Tongue (tissue), 2 donors: ENCODE measurements around the gene CLASRP. TPM values are rescaled to one million over a fixed set of nuclear protein-coding genes. Genes with fewer than 3 reads are reported as not detected.

Experiments used
- DNase-seq: peaks from one replicate; pipeline ENCODE4 v3.0.0-alpha.2; 2015
- total RNA-seq: library from RNA; depleted of rRNA; stranded (reverse); fragments of >200 nt; gene quantifications from one replicate; pipeline ENCODE4 v1.2.3, GENCODE V29; 2014

The CLASRP gene
- total RNA-seq, 1 donor from 2014 or later = 24.7 TPM

GRCh38 chr19:45087531-45087930, 48.7 kb downstream of the CLASRP start:
- no peak for DNase-seq

GRCh38 chr19:45090034-45090433, 51.2 kb downstream of the CLASRP start:
- no peak for DNase-seq

GRCh38 chr19:45090606-45091005, 51.8 kb downstream of the CLASRP start:
- DNase-seq = no peak

GRCh38 chr19:45091031-45091923, 52.4 kb downstream of the CLASRP start:
- peak; percentile 100 for DNase-seq

GRCh38 chr19:45092747-45093678, 54.2 kb downstream of the CLASRP start, which contains the start of gene PPP1R37:
Gene PPP1R37, plus strand, starts transcription at chr19:45093179. Its CDS starts 147 bp downstream, at chr19:45093326.
- peak; percentile 99 for DNase-seq

- DNase-seq = no peak
Measured at GRCh38 chr19:45094137-45094536, 55.3 kb downstream of the CLASRP start.

GRCh38 chr19:45094707-45095106, 55.9 kb downstream of the CLASRP start:
- DNase-seq = no peak

- DNase-seq = no peak
Measured at GRCh38 chr19:45095496-45096413, 56.9 kb downstream of the CLASRP start.

- DNase-seq = no peak
Measured at GRCh38 chr19:45096700-45097099, 57.9 kb downstream of the CLASRP start.

- DNase-seq = no peak
Measured at GRCh38 chr19:45097450-45097775, 58.6 kb downstream of the CLASRP start.

GRCh38 chr19:45097776-45098520, 59.1 kb downstream of the CLASRP start:
- DNase-seq = peak; percentile 21

GRCh38 chr19:45098521-45099466, 59.9 kb downstream of the CLASRP start:
- DNase-seq = peak; percentile 41

- DNase-seq = peak; percentile 54
Measured at GRCh38 chr19:45099467-45100191, 60.8 kb downstream of the CLASRP start.

GRCh38 chr19:45100201-45100600, 61.4 kb downstream of the CLASRP start:
- no peak for DNase-seq

GRCh38 chr19:45100846-45101252, 62.0 kb downstream of the CLASRP start:
- peak; percentile 23 for DNase-seq

GRCh38 chr19:45101806-45102205, 63.0 kb downstream of the CLASRP start:
- DNase-seq = no peak

- DNase-seq = no peak
Measured at GRCh38 chr19:45102481-45102880, 63.6 kb downstream of the CLASRP start.

- DNase-seq = peak; percentile 41
Measured at GRCh38 chr19:45103156-45103507, 64.3 kb downstream of the CLASRP start.
